ENCODE results near the gene ZMIZ1.
"Not testable (repeated sequence)": the region's sequence is repeated elsewhere in the genome, so short reads cannot be mapped to it uniquely, and the experiment has no call there.

The ZMIZ1 gene

DNA sequence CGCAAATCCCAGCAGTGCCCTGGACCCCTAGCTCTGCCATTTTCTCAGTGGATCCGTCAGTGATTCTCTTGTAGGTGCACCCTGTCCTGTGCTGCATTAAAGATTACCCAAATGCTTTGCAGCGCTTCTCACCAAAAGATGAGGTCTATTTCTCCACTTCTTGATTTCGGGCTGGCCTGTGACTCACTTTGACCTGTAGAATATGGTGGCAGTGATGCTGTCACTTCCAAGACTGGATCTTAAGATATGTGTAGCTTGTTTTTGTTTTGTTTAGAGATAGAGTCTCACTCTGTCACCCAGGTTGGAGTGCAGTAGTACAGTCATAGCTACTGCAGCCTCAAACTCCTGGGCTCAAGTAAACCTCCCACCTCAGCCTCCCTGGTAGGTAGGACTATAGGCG, 37.0 kb upstream of the ZMIZ1 start:
- H3K9me3 ChIP-seq (ENCODE audit: control insufficient read depth in 1 of 2, low read length in 2 of 2): no peaks in the 10 kb centered on the region
- no peaks in the 10 kb centered on the region for H3K36me3 ChIP-seq (ENCODE audit: control insufficient read depth in 1 of 2, insufficient read depth in 2 of 2, low read length in 2 of 2)
- H3K9ac ChIP-seq (ENCODE audit: low read depth in 1 of 2, low read length in 2 of 2): no peak overlapping the region
- no peaks in the 10 kb centered on the region for H3K27me3 ChIP-seq (ENCODE audit: control insufficient read depth in 1 of 2, insufficient read depth in 2 of 2, low read length in 2 of 2)
- H3K4me1 ChIP-seq (ENCODE audit: control insufficient read depth in 1 of 2, insufficient read depth in 2 of 2, low read length in 2 of 2): peaks cover 0 to 8% of the 10 kb centered on the region in 2 donors
- no peak overlapping the region for H3K27ac ChIP-seq (ENCODE audit: low read depth, low read length)
- H3K4me3 ChIP-seq (ENCODE audit: low read depth in 1 of 2, low read length in 2 of 2): no peak overlapping the region

DNA sequence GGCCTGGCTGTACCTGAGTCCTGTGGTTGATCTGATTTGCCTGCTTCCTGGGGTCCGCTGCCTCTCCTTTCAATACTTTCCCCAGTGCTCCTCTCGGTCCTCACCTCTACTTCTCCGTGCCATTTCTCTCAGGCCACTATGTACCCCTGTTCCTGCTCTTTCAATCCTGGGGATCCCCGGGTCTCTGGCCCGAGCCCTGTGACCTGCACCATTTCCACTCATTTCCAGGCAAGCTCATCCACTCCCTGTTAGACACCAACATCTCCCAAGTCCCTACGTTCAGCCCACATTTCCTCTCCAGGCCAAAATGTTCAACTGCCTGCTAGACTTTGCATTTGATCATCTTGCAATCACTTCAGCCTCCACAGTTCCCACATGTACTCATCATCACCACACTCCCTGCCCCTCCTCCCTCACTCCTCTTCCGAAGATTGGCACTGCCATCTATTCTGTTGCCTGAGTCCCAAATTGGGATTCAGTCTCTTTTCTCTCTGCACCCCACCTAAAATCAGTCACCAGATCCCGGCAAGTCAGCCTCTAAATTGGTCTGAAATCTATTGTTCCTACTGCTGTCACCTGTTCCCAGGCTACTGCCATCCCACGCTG, 34.4 kb upstream of the ZMIZ1 start:
- Histone ChIP-seq H3K4me1 (ENCODE audit: control insufficient read depth in 1 of 2, insufficient read depth in 2 of 2, low read length in 2 of 2) (no peaks in the 10 kb centered on the region), H3K9ac (ENCODE audit: low read depth in 1 of 2, low read length in 2 of 2) (no peak overlapping the region), H3K36me3 (ENCODE audit: control insufficient read depth in 1 of 2, insufficient read depth in 2 of 2, low read length in 2 of 2) (no peaks in the 10 kb centered on the region), H3K27me3 (ENCODE audit: control insufficient read depth in 1 of 2, insufficient read depth in 2 of 2, low read length in 2 of 2) (no peaks in the 10 kb centered on the region), H3K4me3 (ENCODE audit: low read depth in 1 of 2, low read length in 2 of 2) (no peak overlapping the region), H3K27ac (ENCODE audit: low read depth, low read length) (no peak overlapping the region), H3K9me3 (ENCODE audit: control insufficient read depth in 1 of 2, low read length in 2 of 2) (no peaks in the 10 kb centered on the region)

DNA sequence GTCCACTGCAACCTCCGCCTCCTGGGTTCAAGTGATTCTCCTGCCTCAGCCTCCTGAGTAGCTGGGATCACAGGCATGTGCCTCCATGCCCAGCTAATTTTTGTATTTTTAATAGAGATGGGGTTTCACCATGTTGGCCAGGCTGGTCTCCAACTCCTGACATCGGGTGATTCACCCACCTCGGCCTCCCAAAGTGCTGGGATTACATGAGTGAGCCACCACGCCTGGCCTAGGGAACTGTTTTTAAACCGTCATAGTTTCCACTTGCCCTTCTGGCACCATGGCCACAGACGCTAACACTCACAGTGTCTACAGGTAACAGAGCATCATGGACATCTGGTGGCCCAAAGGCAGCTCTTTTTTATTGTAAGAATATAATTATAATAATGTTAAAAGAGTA, 32.4 kb upstream of the ZMIZ1 start:
- H3K27ac ChIP-seq (ENCODE audit: low read depth, low read length); H3K9ac ChIP-seq (ENCODE audit: low read depth in 1 of 2, low read length in 2 of 2); H3K9me3 ChIP-seq (ENCODE audit: control insufficient read depth in 1 of 2, low read length in 2 of 2); H3K4me1 ChIP-seq (ENCODE audit: control insufficient read depth in 1 of 2, insufficient read depth in 2 of 2, low read length in 2 of 2); H3K4me3 ChIP-seq (ENCODE audit: low read depth in 1 of 2, low read length in 2 of 2); H3K27me3 ChIP-seq (ENCODE audit: control insufficient read depth in 1 of 2, insufficient read depth in 2 of 2, low read length in 2 of 2); H3K36me3 ChIP-seq (ENCODE audit: control insufficient read depth in 1 of 2, insufficient read depth in 2 of 2, low read length in 2 of 2): not testable (repeated sequence)

DNA sequence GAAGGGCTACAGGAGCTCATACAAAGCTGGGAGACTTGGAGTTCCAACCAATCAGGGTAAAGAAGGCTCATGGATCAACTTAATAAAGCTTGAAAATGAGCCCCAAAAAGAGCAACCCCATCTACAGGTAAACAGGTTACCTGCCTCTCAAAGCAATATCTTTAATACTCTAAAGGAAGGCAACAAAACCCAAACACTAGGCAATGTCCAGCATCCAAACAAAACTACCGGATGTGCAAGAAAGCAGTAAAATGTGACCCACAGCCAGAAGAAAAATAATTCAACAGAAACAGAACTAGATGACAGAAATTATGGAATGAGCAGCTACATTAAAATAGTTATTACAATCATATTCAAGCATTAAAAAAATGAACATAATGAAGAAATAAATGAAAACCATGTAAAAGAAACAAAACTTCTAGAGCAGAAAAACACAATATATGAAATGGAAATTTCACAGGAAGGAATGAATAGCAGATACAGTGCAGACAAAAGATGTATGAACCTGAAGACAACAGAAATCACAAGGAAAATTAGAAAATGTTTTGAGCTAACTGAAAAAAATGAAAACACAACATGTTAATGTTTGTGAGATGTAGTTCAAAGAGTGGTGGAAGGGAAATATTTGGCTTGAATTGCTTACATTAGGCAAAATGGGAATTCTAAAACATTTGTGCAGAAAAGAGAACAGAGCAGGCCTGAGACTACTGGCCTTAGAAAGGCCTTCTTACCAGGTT, 30.5 kb upstream of the ZMIZ1 start:
- Histone ChIP-seq H3K9me3 (ENCODE audit: control insufficient read depth in 1 of 2, low read length in 2 of 2) (no peaks in the 10 kb centered on the region), H3K27me3 (ENCODE audit: control insufficient read depth in 1 of 2, insufficient read depth in 2 of 2, low read length in 2 of 2) (no peaks in the 10 kb centered on the region), H3K4me3 (ENCODE audit: low read depth in 1 of 2, low read length in 2 of 2) (no peak overlapping the region), H3K27ac (ENCODE audit: low read depth, low read length) (no peak overlapping the region), H3K9ac (ENCODE audit: low read depth in 1 of 2, low read length in 2 of 2) (no peak overlapping the region), H3K4me1 (ENCODE audit: control insufficient read depth in 1 of 2, insufficient read depth in 2 of 2, low read length in 2 of 2) (no peaks in the 10 kb centered on the region), H3K36me3 (ENCODE audit: control insufficient read depth in 1 of 2, insufficient read depth in 2 of 2, low read length in 2 of 2) (no peaks in the 10 kb centered on the region)

DNA sequence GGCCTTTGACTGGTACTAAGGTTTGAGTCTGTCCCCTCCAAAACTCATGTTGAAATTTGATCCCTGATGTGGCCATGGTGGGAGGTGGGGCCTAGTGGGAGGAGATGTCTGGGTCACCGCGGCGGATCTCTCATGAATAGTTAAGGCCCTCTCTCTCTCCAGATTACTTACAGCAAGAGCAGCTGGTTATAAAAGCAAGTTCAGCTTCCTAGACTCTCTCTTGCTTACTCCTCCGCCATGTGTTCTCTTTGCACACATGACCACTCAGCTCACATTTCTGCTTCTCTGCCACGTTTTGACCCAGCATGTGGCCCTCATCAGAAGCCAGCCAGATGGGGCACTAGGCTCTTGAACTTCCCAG, 29.9 kb upstream of the ZMIZ1 start:
- H3K9me3 ChIP-seq (ENCODE audit: control insufficient read depth in 1 of 2, low read length in 2 of 2): no peaks in the 10 kb centered on the region
- no peaks in the 10 kb centered on the region for H3K4me1 ChIP-seq (ENCODE audit: control insufficient read depth in 1 of 2, insufficient read depth in 2 of 2, low read length in 2 of 2)
- H3K9ac ChIP-seq (ENCODE audit: low read depth in 1 of 2, low read length in 2 of 2): no peak overlapping the region
- no peaks in the 10 kb centered on the region for H3K27me3 ChIP-seq (ENCODE audit: control insufficient read depth in 1 of 2, insufficient read depth in 2 of 2, low read length in 2 of 2)
- H3K27ac ChIP-seq (ENCODE audit: low read depth, low read length): no peak overlapping the region
- H3K36me3 ChIP-seq (ENCODE audit: control insufficient read depth in 1 of 2, insufficient read depth in 2 of 2, low read length in 2 of 2): no peaks in the 10 kb centered on the region
- H3K4me3 ChIP-seq (ENCODE audit: low read depth in 1 of 2, low read length in 2 of 2): no peak overlapping the region

DNA sequence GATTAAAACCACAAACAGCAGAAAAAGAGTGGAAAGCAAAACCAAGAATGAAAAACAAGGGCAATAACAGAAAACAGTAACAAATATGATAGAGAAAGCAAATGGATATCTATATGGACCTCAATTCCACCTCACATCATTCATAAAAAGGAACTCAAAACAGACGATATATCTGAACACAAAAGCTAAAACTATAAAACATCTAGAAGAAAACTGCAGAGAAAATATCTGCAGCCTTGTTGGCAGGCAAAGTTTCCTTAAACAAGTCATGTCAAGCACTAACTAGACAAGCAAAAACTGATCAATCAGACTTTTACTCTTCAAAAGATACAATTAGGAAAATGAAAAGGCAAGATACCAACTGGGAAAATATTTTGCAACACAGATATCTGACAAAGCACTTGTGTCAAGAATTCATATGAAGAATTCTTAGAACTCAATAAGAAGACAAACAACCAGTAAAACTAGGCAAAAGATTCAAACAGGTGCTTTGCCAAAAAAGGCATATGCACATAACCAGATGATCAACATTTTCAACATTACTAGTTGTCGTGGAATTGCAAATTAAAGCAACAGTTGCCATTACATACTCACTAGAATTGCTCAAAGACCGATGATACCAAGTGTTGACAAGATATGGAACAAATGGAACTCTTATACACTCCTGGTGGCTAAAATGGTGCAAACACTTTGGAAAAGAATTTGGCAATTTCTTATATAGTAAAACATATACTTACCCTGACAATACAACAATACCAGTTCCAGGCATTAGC, 25.9 kb upstream of the ZMIZ1 start:
- Histone ChIP-seq H3K9ac (ENCODE audit: low read depth in 1 of 2, low read length in 2 of 2) (no peak overlapping the region), H3K4me3 (ENCODE audit: low read depth in 1 of 2, low read length in 2 of 2) (no peak overlapping the region), H3K4me1 (ENCODE audit: control insufficient read depth in 1 of 2, insufficient read depth in 2 of 2, low read length in 2 of 2) (peaks cover 3 to 5% of the 10 kb centered on the region in 2 donors), H3K27ac (ENCODE audit: low read depth, low read length) (no peak overlapping the region), H3K36me3 (ENCODE audit: control insufficient read depth in 1 of 2, insufficient read depth in 2 of 2, low read length in 2 of 2) (no peaks in the 10 kb centered on the region), H3K27me3 (ENCODE audit: control insufficient read depth in 1 of 2, insufficient read depth in 2 of 2, low read length in 2 of 2) (no peaks in the 10 kb centered on the region), H3K9me3 (ENCODE audit: control insufficient read depth in 1 of 2, low read length in 2 of 2) (no peaks in the 10 kb centered on the region)

DNA sequence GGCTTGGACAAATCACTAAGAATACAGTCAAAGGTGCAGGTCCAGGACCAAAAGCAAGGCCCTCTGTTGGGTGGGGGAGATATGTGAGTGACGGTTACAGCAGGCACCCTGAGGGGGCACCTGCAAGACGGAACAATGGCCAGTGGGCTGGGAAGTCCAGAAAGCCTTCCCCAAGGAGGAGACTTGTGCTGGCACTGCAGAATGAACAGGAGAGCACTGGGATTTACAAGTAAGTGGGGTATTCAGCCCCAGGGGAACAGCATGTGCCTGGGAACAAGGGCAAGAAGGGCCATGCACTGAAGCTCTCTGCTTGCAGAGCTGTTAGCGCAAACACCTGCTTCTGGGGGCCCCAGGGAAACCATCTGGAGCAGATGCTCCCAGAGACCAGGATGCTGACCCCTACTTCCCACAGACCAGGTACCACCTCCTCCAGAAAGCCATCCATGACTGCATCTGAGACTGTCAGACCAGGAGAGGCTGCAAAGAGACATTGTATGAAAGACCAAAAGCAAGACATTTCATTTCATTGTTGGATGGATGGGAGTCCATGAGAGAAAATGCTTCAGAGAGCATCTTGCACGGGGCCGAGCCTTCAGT, 24.6 kb upstream of the ZMIZ1 start:
- H3K27ac ChIP-seq (ENCODE audit: low read depth, low read length): no peak overlapping the region
- peaks cover 16 to 18% of the 10 kb centered on the region in 2 donors for H3K4me1 ChIP-seq (ENCODE audit: control insufficient read depth in 1 of 2, insufficient read depth in 2 of 2, low read length in 2 of 2)
- H3K27me3 ChIP-seq (ENCODE audit: control insufficient read depth in 1 of 2, insufficient read depth in 2 of 2, low read length in 2 of 2): no peaks in the 10 kb centered on the region

DNA sequence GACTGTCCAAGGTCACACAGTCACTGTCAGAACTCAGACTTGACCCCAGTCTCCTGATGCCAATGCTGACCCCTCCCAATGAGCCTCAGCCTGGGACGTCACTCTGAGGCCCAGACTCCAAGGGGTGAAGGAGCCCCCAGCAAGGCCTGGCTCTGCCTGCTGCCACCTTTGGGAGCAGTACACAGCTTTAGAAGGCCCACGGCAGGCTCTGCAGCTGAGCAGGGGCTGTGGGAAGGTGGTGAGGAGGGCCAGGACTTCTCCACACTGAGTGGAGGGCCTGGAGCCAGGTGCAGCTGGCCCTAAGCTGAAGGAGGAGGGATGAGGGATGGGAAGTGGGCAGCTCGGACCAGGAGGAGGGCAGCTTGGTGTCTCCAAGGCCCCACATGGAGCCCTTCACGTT, 23.9 kb upstream of the ZMIZ1 start:
- Histone ChIP-seq H3K27me3 (ENCODE audit: control insufficient read depth in 1 of 2, insufficient read depth in 2 of 2, low read length in 2 of 2) (no peaks in the 10 kb centered on the region), H3K4me1 (ENCODE audit: control insufficient read depth in 1 of 2, insufficient read depth in 2 of 2, low read length in 2 of 2) (peaks cover 18 to 21% of the 10 kb centered on the region in 2 donors)

More for the DNA sequence above, 24.6 kb upstream of the ZMIZ1 start:
- Histone ChIP-seq H3K4me3 (ENCODE audit: low read depth in 1 of 2, low read length in 2 of 2) (no peak overlapping the region), H3K9me3 (ENCODE audit: control insufficient read depth in 1 of 2, low read length in 2 of 2) (no peaks in the 10 kb centered on the region), H3K9ac (ENCODE audit: low read depth in 1 of 2, low read length in 2 of 2) (no peak overlapping the region), H3K36me3 (ENCODE audit: control insufficient read depth in 1 of 2, insufficient read depth in 2 of 2, low read length in 2 of 2) (no peaks in the 10 kb centered on the region)

DNA sequence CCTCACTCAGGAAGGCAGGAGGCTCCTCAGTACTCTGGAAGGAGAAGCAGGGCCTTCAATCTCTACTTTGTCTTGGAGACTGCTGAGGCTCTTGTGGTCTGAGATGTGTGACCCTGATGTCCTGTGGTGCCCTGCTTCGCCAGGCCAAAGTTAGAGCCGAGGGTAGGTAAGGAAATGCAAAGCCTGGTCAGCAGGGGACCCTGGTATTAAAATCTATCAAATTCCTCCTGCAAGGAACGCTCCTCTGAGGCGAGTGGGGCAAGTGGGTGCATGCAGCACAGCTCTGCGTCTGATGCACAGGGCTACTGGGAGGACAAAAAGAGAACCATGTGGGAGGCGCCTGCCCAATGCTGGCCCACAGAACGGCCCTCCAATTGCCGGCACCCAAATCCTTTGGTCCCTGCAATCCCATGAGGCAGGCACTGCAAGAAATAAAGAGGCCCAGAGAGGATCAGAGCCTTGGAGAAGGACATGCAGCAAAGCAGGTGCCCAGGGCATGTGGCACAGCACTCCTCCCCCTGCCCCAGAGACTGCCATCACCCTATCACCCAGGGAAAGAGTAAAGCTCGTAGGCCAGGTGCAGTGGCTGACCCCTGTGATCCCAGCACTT, 23.1 kb upstream of the ZMIZ1 start:
- H3K9me3 ChIP-seq (ENCODE audit: control insufficient read depth in 1 of 2, low read length in 2 of 2): no peaks in the 10 kb centered on the region
- no peak overlapping the region for H3K9ac ChIP-seq (ENCODE audit: low read depth in 1 of 2, low read length in 2 of 2)
- H3K27ac ChIP-seq (ENCODE audit: low read depth, low read length): no peak overlapping the region

More for the DNA sequence above, 23.9 kb upstream of the ZMIZ1 start:
- no peak overlapping the region for H3K9ac ChIP-seq (ENCODE audit: low read depth in 1 of 2, low read length in 2 of 2)
- no peaks in the 10 kb centered on the region for H3K36me3 ChIP-seq (ENCODE audit: control insufficient read depth in 1 of 2, insufficient read depth in 2 of 2, low read length in 2 of 2)
- H3K27ac ChIP-seq (ENCODE audit: low read depth, low read length): no peak overlapping the region
- no peaks in the 10 kb centered on the region for H3K9me3 ChIP-seq (ENCODE audit: control insufficient read depth in 1 of 2, low read length in 2 of 2)
- H3K4me3 ChIP-seq (ENCODE audit: low read depth in 1 of 2, low read length in 2 of 2): no peak overlapping the region

DNA sequence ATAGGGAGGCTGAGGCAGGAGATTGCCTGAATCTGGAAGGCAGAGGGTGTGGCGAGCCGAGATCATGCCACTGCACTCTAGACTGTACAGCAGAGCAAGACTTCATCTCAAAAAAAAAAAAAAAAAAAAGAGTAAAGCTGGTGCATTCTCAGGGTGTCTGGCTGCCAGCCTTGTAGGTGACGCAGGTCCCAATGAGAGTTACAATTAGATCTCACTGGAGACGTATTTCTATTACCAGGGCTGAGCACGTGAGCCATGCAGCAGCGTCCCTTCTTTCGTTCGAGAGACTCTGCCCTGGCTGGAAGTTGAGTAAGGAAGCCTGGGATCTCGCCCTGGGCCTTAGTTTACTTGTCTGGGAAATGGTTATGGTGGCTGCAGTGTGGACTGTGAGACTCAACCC, 22.4 kb upstream of the ZMIZ1 start:
- Histone ChIP-seq H3K9ac (ENCODE audit: low read depth in 1 of 2, low read length in 2 of 2) (no peak overlapping the region), H3K27ac (ENCODE audit: low read depth, low read length) (no peak overlapping the region), H3K4me3 (ENCODE audit: low read depth in 1 of 2, low read length in 2 of 2) (no peak overlapping the region), H3K36me3 (ENCODE audit: control insufficient read depth in 1 of 2, insufficient read depth in 2 of 2, low read length in 2 of 2) (no peaks in the 10 kb centered on the region), H3K4me1 (ENCODE audit: control insufficient read depth in 1 of 2, insufficient read depth in 2 of 2, low read length in 2 of 2) (peaks cover 33 to 36% of the 10 kb centered on the region in 2 donors), H3K9me3 (ENCODE audit: control insufficient read depth in 1 of 2, low read length in 2 of 2) (no peaks in the 10 kb centered on the region), H3K27me3 (ENCODE audit: control insufficient read depth in 1 of 2, insufficient read depth in 2 of 2, low read length in 2 of 2) (no peaks in the 10 kb centered on the region)

More for the DNA sequence above, 23.1 kb upstream of the ZMIZ1 start:
- peaks cover 26 to 29% of the 10 kb centered on the region in 2 donors for H3K4me1 ChIP-seq (ENCODE audit: control insufficient read depth in 1 of 2, insufficient read depth in 2 of 2, low read length in 2 of 2)
- H3K36me3 ChIP-seq (ENCODE audit: control insufficient read depth in 1 of 2, insufficient read depth in 2 of 2, low read length in 2 of 2): no peaks in the 10 kb centered on the region
- no peak overlapping the region for H3K4me3 ChIP-seq (ENCODE audit: low read depth in 1 of 2, low read length in 2 of 2)
- H3K27me3 ChIP-seq (ENCODE audit: control insufficient read depth in 1 of 2, insufficient read depth in 2 of 2, low read length in 2 of 2): no peaks in the 10 kb centered on the region
